Measurements from ENCODE around the gene SMG5.
A peak's percentile ranks its signal among the peaks of the same experiment; 100 is the strongest.
"Not testable (repeated sequence)": the region's sequence is repeated elsewhere in the genome, so short reads cannot be mapped to it uniquely, and the experiment has no call there.

Gene SMG5

GRCh38 chr1:156282479-156283222 is at the start of gene SMG5:
Gene SMG5 (minus strand): TSS chr1:156282825. CDS start chr1:156282680, 145 bp downstream.
- DNase-seq: peak; percentile 97

GRCh38 chr1:156323179-156323578 is 40.6 kb upstream of the SMG5 start:
- DNase-seq: not testable (repeated sequence)

- DNase-seq: no peak
Measured at GRCh38 chr1:156320560-156320959, 37.9 kb upstream of the SMG5 start.

GRCh38 chr1:156319664-156320063 is 37.0 kb upstream of the SMG5 start:
- DNase-seq: peak; percentile 1

- no peak for DNase-seq
Measured at GRCh38 chr1:156316909-156317308, 34.3 kb upstream of the SMG5 start.

GRCh38 chr1:156310962-156311361 is 28.3 kb upstream of the SMG5 start:
- no peak for DNase-seq

- no peak for DNase-seq
Measured at GRCh38 chr1:156308078-156308477, 25.5 kb upstream of the SMG5 start.

GRCh38 chr1:156305215-156305614 is 22.6 kb upstream of the SMG5 start:
- no peak for DNase-seq

GRCh38 chr1:156303241-156303640 is 20.6 kb upstream of the SMG5 start:
- DNase-seq: no peak

- no peak for DNase-seq
Measured at GRCh38 chr1:156298852-156299357, 16.3 kb upstream of the SMG5 start, which contains the start of gene VHLL. Gene VHLL (minus strand): TSS chr1:156299307. CDS start chr1:156299189, 118 bp downstream.

- peak; percentile 1 for DNase-seq
Measured at GRCh38 chr1:156295391-156295947, 12.8 kb upstream of the SMG5 start, which contains the start of gene GLMP. Gene GLMP (minus strand): TSS chr1:156295679. CDS start chr1:156295645, 34 bp downstream.

- DNase-seq: no peak
Measured at GRCh38 chr1:156293895-156294294, 11.3 kb upstream of the SMG5 start.

GRCh38 chr1:156293098-156293434 is 10.4 kb upstream of the SMG5 start:
- DNase-seq: no peak

- no peak for DNase-seq
Measured at GRCh38 chr1:156291226-156292061, 8.8 kb upstream of the SMG5 start.

GRCh38 chr1:156289857-156290256 is 7.2 kb upstream of the SMG5 start:
- no peak for DNase-seq

GRCh38 chr1:156286061-156286460 is 3.4 kb upstream of the SMG5 start:
- no peak for DNase-seq

- DNase-seq: no peak
Measured at GRCh38 chr1:156285437-156285836, 2.8 kb upstream of the SMG5 start.

- DNase-seq: no peak
Measured at GRCh38 chr1:156284757-156285156, 2.1 kb upstream of the SMG5 start.

- DNase-seq: no peak
Measured at GRCh38 chr1:156284112-156284511, 1.5 kb upstream of the SMG5 start, which contains the start of gene TMEM79. Gene TMEM79 (plus strand): TSS chr1:156284325. CDS start chr1:156285227, 902 bp downstream.

- DNase-seq: no peak
Measured at GRCh38 chr1:156283521-156283920, 896 bp upstream of the SMG5 start.

- peak; percentile 2 for DNase-seq
Measured at GRCh38 chr1:156281693-156282478, 739 bp downstream of the SMG5 start.

GRCh38 chr1:156281281-156281680 is 1.3 kb downstream of the SMG5 start:
- no peak for DNase-seq

GRCh38 chr1:156279837-156280236 is 2.8 kb downstream of the SMG5 start:
- no peak for DNase-seq

Data from NCI-H1436 (cell line).